Esophagus squamous epithelium (tissue), 4 donors: Measurements from ENCODE around the gene PPP2R3C.

Source experiments
- POLR2A ChIP-seq, 4 donors: fragments of 450-650 bp; IDR thresholded peaks; one replicate each; pipeline ENCODE4 v1.6.1; 2017; ENCODE audit warnings: antibody characterized with exemption in 4 of 4, mild to moderate bottlenecking in 4 of 4, moderate library complexity in 3 of 4
- TF ChIP-seq, protein P1 (sequence below), 6 experiments: fragments of 450-650 bp in 4 of 6; fragments of 200-600 bp in 2 of 6; sonication (generic) in 2 of 6; IDR thresholded peaks; one replicate each; pipeline ENCODE4 v1.5.1; 2016 to 2019; ENCODE audit warnings: antibody characterized with exemption in 6 of 6, mild to moderate bottlenecking in 4 of 6, moderate library complexity in 4 of 6

DNA sequence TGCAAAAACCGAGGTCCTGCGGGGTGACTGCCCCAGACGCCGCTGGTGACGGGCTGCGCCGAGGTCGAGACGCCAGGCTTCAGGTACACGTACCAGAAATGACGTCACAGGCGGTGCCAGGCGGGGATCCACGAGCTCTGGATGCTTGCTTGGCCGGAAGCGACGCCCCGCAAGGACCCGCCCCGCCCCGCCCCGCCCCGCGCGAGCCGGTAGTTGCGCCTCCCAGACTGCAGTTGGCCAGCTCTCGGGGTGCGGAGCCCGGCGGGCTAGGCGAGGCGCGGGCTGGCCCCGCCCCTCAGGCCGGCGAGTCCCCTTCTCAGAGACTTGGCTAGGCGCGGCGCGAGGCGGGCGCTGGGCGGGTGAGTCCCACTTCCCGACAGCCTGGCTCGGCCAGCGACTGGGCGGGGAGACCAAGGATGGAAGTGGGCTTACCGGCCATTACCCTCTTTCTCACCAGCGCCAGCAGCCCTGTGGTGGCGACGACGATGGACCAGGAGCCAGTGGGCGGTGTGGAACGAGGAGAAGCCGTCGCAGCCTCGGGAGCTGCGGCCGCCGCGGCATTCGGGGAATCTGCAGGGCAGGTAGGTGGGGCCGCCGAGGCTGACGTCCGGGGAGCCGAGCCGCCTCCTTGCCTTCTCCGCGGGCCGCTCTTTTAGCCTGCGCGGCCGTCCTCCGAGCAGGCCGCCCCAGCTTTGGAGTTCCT lies 75.6 kb downstream of the PPP2R3C start, which contains the start of gene FAM177A1:
- TF ChIP-seq, protein P1, sequence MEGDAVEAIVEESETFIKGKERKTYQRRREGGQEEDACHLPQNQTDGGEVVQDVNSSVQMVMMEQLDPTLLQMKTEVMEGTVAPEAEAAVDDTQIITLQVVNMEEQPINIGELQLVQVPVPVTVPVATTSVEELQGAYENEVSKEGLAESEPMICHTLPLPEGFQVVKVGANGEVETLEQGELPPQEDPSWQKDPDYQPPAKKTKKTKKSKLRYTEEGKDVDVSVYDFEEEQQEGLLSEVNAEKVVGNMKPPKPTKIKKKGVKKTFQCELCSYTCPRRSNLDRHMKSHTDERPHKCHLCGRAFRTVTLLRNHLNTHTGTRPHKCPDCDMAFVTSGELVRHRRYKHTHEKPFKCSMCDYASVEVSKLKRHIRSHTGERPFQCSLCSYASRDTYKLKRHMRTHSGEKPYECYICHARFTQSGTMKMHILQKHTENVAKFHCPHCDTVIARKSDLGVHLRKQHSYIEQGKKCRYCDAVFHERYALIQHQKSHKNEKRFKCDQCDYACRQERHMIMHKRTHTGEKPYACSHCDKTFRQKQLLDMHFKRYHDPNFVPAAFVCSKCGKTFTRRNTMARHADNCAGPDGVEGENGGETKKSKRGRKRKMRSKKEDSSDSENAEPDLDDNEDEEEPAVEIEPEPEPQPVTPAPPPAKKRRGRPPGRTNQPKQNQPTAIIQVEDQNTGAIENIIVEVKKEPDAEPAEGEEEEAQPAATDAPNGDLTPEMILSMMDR (IDR thresholded peaks at IDR 0.05): peak in 1 of 6 experiments; percentile 9
- peak in 3 of 4 donors; percentile 59 to 98 (median 93) for TF ChIP-seq POLR2A (IDR thresholded peaks at IDR 0.05)
